NCI-H1105 (cell line): ENCODE results near the gene ARHGDIA.

Experiments used
- DNase-seq: peaks from one replicate; lab custom pipeline; 2025; lab: John Stamatoyannopoulos, UW

ARHGDIA gene

GRCh38 chr17:81863833-81864768 is 7.0 kb downstream of the ARHGDIA start:
- no peak for DNase-seq

- no peak for DNase-seq
These were observed 7.9 kb downstream of the ARHGDIA start for GRCh38 chr17:81863123-81863675.

DNA sequence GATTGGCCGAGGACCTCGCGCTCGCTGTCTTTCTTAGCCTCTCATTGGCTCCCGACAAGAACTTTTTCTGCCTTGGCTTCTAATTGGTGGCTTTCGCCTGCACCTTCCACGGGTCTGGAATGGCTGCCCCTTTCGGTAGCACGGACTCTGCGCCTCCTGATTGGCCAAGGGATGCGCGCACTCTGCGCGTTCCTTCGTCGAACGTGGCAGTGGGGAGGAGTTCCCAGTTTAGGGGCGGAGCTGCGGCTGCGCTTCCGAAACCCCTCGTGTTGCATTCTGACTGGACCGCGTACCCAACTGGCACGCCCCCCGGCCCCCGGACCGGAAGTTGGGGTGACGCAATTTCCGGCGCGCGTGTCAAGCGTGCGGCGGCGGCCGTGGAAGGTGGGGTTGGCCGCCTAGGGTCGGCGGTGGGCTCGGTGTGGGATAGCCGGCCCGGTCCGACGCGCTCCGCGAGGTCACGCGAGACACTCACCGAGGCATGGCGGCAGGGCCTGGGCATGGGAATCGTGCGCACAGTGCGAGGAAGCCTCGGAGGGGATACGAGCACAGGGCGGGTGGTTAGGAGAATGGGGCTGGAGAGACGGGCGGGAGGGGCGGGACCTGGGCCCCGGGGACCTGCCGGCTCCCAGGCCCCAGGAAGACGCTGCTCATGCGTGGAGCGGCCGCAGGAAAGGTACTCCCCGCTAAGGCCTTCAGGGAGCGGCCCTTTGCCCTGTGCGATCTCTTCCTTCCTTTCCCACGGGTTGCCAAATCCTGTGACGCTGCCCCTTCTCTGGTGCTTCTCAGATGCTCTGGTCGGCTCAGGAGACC is 10.2 kb downstream of the ARHGDIA start:
- peak; percentile 98 for DNase-seq

GRCh38 chr17:81859906-81860755 is 11.0 kb downstream of the ARHGDIA start, which contains the start of gene P4HB:
TSS of gene P4HB (minus strand) at chr17:81860535. CDS start at chr17:81860471, 64 bp downstream.
- no peak for DNase-seq

DNA sequence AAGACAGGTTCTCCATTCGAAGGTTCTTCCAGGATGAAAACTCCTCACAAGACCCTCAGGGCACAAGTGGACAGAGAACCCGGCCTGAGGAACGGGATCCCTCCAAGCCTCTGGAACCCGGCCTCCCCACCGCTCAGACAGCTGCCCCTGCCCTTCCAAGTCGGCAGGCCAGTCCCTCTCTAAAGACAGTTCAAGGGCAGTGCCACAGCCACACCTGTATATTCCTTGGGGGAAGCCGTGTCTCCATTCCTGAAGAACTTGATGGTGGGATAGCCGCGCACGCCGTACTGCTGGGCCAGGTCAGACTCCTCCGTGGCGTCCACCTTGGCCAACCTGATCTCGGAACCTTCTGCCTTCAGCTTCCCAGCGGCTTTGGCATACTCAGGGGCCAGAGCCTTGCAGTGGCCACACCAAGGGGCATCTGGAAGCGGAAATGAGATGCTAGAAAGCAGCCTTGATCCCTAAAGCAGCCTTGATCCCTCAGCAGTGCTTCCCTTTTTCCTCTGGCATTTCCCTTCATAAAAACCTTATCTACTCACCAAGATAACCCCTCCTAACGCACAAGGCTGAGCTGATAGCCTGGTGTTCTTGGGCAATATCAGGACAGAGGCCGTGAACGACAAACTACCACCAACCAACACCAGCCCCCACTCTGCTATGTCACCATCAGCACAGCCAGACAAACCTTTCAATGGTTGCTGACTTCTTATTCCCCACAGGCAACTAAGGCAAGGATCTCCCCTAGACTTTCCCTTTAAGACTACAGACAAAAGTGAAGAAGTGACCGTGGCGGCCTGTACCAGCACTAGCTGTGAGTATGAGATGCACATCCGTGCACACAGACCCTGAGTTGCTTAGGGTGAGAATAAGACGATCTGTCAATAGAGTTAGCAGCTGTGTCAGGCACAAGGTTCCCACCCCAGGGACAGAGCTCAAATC is 11.9 kb downstream of the ARHGDIA start:
- no peak for DNase-seq

GRCh38 chr17:81858170-81858966 is 12.8 kb downstream of the ARHGDIA start:
- DNase-seq: no peak

- no peak for DNase-seq
These were observed 16.0 kb downstream of the ARHGDIA start for GRCh38 chr17:81854974-81855774.

GRCh38 chr17:81852237-81852636 is 18.9 kb downstream of the ARHGDIA start:
- DNase-seq: no peak

DNA sequence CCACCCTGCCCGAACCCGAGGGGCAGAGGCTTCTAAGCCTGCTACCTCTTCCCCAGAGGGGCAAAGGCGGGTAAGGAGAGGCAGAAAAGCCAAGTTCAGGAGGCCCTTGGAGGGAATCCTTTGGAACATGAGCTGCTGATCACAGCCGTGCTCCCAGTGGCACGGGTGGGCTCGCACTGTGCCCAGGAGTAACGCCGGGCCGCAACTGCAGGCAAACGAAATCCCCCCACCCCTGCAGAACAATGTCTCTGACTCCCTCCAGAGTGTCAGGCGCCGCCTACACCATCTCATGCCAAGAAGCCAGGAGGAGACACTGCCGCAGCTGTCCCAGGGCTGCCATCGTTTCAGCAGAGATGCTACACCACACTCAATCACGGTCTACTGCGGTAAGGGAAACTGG is 19.7 kb downstream of the ARHGDIA start:
- no peak for DNase-seq

GRCh38 chr17:81849457-81849856 is 21.7 kb downstream of the ARHGDIA start:
- DNase-seq: no peak

DNA sequence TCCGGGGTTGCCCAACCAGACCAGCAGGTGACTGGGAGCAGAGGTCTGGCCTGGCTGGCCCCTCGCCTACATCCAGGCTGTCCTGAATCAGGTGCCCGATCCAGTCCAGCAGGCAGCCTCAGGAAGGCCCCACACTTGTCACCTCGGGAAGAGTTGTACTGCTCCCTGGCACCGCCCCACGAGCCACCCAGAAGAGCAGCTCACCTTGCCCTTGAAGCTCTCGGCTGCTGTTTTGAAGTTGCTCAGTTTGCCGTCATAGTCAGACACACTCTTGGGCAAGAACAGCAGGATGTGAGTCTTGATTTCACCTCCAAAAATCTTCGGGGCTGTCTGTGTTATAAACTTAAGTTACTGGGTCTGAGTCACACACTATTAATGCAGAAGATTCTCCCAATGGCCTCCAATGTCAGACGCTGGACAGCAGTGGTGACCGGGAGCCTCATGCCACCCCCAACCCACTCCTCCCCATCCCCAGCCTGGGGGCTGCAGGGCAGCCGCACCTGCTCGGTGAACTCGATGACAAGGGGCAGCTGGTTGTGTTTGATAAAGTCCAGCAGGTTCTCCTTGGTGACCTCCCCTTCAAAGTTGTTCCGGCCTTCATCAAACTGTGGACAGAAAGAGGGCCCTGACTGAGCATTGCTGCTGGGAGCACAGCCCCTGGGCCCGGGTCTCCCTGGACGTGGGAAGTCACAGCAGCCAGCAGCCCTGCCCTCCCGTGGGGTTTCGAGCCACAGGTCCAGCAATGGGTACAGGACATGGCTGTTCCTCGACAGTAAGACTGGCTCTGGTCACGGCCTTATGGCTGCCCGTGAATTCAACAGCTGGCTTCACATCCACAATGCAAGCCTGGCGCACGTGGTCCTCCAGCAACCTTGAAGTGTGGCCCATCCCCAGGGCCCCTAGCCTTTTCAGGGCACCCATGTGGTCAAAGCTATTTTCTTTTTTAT is 24.1 kb downstream of the ARHGDIA start:
- no peak for DNase-seq

- no peak for DNase-seq
These were observed 25.0 kb downstream of the ARHGDIA start for GRCh38 chr17:81845881-81846742.

DNA sequence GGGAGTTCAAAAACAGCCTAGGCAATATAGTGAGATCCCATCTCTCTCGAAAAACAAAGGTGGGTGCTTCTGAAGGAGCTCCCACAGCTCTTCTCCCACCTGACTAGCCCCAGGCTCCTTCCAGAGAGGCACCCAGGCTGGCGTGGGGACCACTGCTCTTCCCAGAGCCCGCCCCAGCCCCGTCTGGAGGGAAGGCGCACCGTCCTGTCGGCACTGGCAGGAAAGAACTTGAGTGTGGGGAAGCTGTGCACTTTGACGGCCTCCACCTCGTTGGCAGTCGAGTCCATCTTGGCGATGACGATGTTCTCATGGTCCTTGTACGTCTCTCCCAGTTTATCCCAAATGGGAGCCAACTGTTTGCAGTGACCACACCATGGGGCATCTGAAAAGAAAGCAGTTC is 25.8 kb downstream of the ARHGDIA start:
- DNase-seq: no peak

- no peak for DNase-seq
These were observed 26.2 kb downstream of the ARHGDIA start for GRCh38 chr17:81844887-81845286.

DNA sequence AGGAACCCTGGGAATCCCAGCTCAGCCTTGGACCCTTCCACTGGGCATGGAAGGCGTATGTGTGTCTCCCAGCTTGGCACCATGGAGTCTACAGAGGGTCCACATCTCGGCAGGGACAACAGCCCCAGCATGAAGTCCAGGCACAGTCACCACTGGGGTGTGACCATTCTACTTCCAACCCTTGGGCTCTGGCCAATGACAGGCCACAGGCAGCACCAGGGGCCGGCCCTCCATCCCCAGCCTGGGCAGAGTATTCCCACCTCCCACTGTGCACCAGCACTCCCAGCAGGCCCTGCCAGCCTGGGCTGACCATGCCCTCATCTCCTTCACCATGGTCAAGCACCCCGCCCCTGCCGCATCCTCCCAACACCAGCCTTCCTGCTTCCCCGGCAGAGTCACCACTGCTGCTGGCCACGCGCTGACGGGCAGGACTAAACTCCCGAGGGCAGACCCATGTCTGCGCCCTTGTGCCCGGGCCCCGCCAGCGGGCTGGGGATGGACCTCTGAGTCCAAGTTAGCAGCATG is 26.7 kb downstream of the ARHGDIA start:
- no peak for DNase-seq

DNA sequence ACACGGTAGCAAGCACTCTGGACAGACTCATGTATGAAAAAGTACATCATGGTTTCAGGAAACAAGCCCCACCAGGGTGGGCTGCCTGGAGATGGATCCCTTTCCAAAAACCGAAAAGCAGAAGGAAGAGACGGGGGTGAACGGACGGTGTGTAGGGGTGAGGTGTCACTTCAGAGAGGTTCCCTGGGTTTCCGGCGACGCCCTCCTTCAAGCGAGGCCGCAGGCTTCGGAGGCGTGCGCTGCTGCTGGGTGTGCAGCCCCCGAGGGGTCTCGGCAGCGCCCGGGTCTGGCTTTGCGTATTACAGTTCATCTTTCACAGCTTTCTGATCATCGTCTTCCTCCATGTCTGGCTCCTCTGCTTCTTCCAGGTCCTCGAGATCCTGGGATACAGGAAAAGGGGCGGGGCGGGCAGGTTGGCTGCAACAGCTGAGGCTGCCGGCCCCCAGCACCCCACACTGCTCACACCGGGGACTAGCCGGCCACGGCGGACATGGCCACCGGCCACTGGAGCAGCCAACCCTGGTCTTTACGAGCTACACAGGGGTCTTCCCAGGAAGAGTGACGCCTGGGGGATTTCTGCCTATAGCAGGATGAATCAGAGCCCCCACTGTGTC is 27.3 kb downstream of the ARHGDIA start:
- no peak for DNase-seq
